Endodermal cell (in vitro differentiated cells): ENCODE results near the gene DENND6B. TPM values are rescaled to one million over a fixed set of nuclear protein-coding genes. Genes with fewer than 3 reads are reported as not detected.

ENCODE experiments used
- DNase-seq: peaks from one replicate; pipeline ENCODE4 v3.0.0-alpha.2; 2017
- H3K27ac ChIP-seq: 2 replicates; pipeline ENCODE4 v1.5.1; 2013; ENCODE audit warnings: mild to moderate bottlenecking, low read depth, low read length, moderate library complexity
- H3K27me3 ChIP-seq: 2 replicates; pipeline ENCODE4 v1.6.1; 2013; ENCODE audit warnings: mild to moderate bottlenecking, low read length, moderate library complexity; ENCODE audit not compliant: insufficient read depth, control insufficient read depth, poor library complexity, severe bottlenecking
- H3K36me3 ChIP-seq: 2 replicates; pipeline ENCODE4 v1.7.0; 2013; ENCODE audit warnings: mild to moderate bottlenecking, low read length, moderate library complexity; ENCODE audit not compliant: control insufficient read depth, insufficient read depth
- H3K4me1 ChIP-seq: one replicate; pipeline ENCODE4 v1.7.0; 2013; ENCODE audit warnings: low read length; ENCODE audit not compliant: control insufficient read depth, insufficient read depth
- H3K4me3 ChIP-seq: 2 replicates; pipeline ENCODE4 v1.5.1; 2013; ENCODE audit warnings: mild to moderate bottlenecking, low read length, moderate library complexity
- H3K9ac ChIP-seq: 2 replicates; pipeline ENCODE4 v1.6.1; 2013; ENCODE audit warnings: mild to moderate bottlenecking, low read length, moderate library complexity; ENCODE audit not compliant: poor library complexity, severe bottlenecking; ENCODE audit errors: extremely low read depth
- H3K9me3 ChIP-seq: 2 replicates; pipeline ENCODE4 v1.6.1; 2013; ENCODE audit warnings: mild to moderate bottlenecking, low read length, moderate library complexity; ENCODE audit not compliant: control insufficient read depth
- H3K27ac Mint-ChIP-seq: 2 replicates; pipeline ENCODE4 v1.8.0; 2020; ENCODE audit warnings: mixed read lengths
- H3K27me3 Mint-ChIP-seq: 2 replicates; pipeline ENCODE4 v1.8.0; 2021; ENCODE audit warnings: mild to moderate bottlenecking, mixed read lengths; ENCODE audit not compliant: insufficient read depth
- H3K36me3 Mint-ChIP-seq: 2 replicates; pipeline ENCODE4 v1.8.0; 2020; ENCODE audit warnings: low read depth, mixed read lengths
- H3K4me1 Mint-ChIP-seq: 2 replicates; pipeline ENCODE4 v1.8.0; 2020; ENCODE audit warnings: mixed read lengths
- H3K4me3 Mint-ChIP-seq: 2 replicates; pipeline ENCODE4 v1.8.0; 2020; ENCODE audit warnings: mild to moderate bottlenecking, moderate library complexity, mixed read lengths
- H3K9me3 Mint-ChIP-seq: 2 replicates; pipeline ENCODE4 v1.8.0; 2020; ENCODE audit warnings: mild to moderate bottlenecking, mixed read lengths
- CTCF ChIP-seq: fragments of 200-600 bp; sonication (generic); conservative IDR thresholded peaks from 2 replicates; pipeline ENCODE4 v1.5.0; 2021; ENCODE audit warnings: antibody characterized with exemption, mild to moderate bottlenecking
- WGBS, 2 experiments: methylation state at CpG; one replicate each; pipeline versions ENCODE4 v1.1.5 to v1.1.7; 2013; ENCODE audit warnings: missing lambda C conversion rate in 2 of 2, mixed read lengths in 1 of 2; ENCODE audit not compliant: insufficient coverage in 1 of 2, insufficient read length in 1 of 2; 5-methylcytosine and 5-hydroxymethylcytosine counted together
- total RNA-seq, 2 donors: library from RNA; stranded (reverse); fragmentation: NEBNext Ultra II Directional in 1 of 2; extraction: Animal tissue kit (Norgen Biotek cat#: 25700) in 1 of 2; gene quantifications; 2 replicates in 1 of 2; 3 replicates in 1 of 2; pipeline ENCODE4 v1.2.1, GENCODE V29; 2021

The DENND6B gene
- total RNA-seq, 2 donors from 2014 or later = 8.3 to 14.2 TPM

- H3K27me3 ChIP-seq = peaks cover 5% of the 10 kb centered on the region
- no peaks in the 10 kb centered on the region for H3K9me3 Mint-ChIP-seq
- H3K4me3 ChIP-seq = peak within 1 kb of the TSS; percentile 77
- TF ChIP-seq CTCF = no peak
- no peaks in the 10 kb centered on the region for H3K4me1 ChIP-seq
- no peak within 1 kb of the TSS for H3K27ac ChIP-seq
- peaks cover 35% of the 10 kb centered on the region for H3K27me3 Mint-ChIP-seq
- no peaks in the 10 kb centered on the region for H3K9me3 ChIP-seq
- peak; percentile 82 for DNase-seq
- peak within 1 kb of the TSS; percentile 34 for H3K9ac ChIP-seq
- peak within 1 kb of the TSS; percentile 59 for H3K4me3 Mint-ChIP-seq
- 9 to 12% methylated on average over 15 to 60 of the region's 61 CpGs for WGBS, 2 experiments
- peaks cover 5% of the 10 kb centered on the region for H3K4me1 Mint-ChIP-seq
- no peak within 1 kb of the TSS for H3K27ac Mint-ChIP-seq
- peaks cover 5% of the 10 kb centered on the region for H3K36me3 Mint-ChIP-seq
- peaks cover 10% of the 10 kb centered on the region for H3K36me3 ChIP-seq
These were observed 65.0 kb downstream of the DENND6B start, which contains the start of gene MAPK12 for GRCh38 chr22:50261615-50262459. MAPK12 (minus strand) TSS chr22:50261683; CDS start chr22:50261509, 174 bp downstream.

- Mint-ChIP-seq H3K4me3 (peak overlapping the region; percentile 56), H3K36me3 (peaks cover 5% of the 10 kb centered on the region), H3K4me1 (peaks cover 5% of the 10 kb centered on the region), H3K27ac (no peak overlapping the region), H3K9me3 (no peaks in the 10 kb centered on the region), H3K27me3 (peaks cover 27% of the 10 kb centered on the region)
- TF ChIP-seq CTCF = no peak
- peak overlapping the region; percentile 34 for H3K9ac ChIP-seq
- H3K4me1 ChIP-seq = no peaks in the 10 kb centered on the region
- peaks cover 10% of the 10 kb centered on the region for H3K36me3 ChIP-seq
- H3K27ac ChIP-seq = no peak overlapping the region
- 1 to 2% methylated on average over 56 to 92 of the region's 92 CpGs for WGBS, 2 experiments
- H3K4me3 ChIP-seq = peak overlapping the region; percentile 77
- peak; percentile 78 for DNase-seq
- no peaks in the 10 kb centered on the region for H3K27me3 ChIP-seq
- H3K9me3 ChIP-seq = no peaks in the 10 kb centered on the region
These were observed 65.8 kb downstream of the DENND6B start for GRCh38 chr22:50260801-50261614.

GRCh38 chr22:50260434-50260800 is 66.4 kb downstream of the DENND6B start:
- no peaks in the 10 kb centered on the region for H3K9me3 Mint-ChIP-seq
- H3K4me3 Mint-ChIP-seq = peak overlapping the region; percentile 56
- no peak for DNase-seq
- 52 to 79% methylated on average over 2 to 9 of the region's 11 CpGs for WGBS, 2 experiments
- H3K27me3 ChIP-seq = no peaks in the 10 kb centered on the region
- H3K9me3 ChIP-seq = no peaks in the 10 kb centered on the region
- H3K27ac ChIP-seq = no peak overlapping the region
- H3K4me3 ChIP-seq = peak overlapping the region; percentile 77
- peaks cover 5% of the 10 kb centered on the region for H3K4me1 Mint-ChIP-seq
- H3K36me3 ChIP-seq = peaks cover 10% of the 10 kb centered on the region
- no peaks in the 10 kb centered on the region for H3K4me1 ChIP-seq
- H3K27ac Mint-ChIP-seq = no peak overlapping the region
- H3K9ac ChIP-seq = peak overlapping the region; percentile 34
- no peak for TF ChIP-seq CTCF
- H3K27me3 Mint-ChIP-seq = peaks cover 22% of the 10 kb centered on the region
- peaks cover 9% of the 10 kb centered on the region for H3K36me3 Mint-ChIP-seq
